A549 (cell line): ENCODE data around the gene ITPRID2. TPM values are rescaled to one million over a fixed set of nuclear protein-coding genes. Genes with fewer than 3 reads are reported as not detected.

ENCODE experiments used
- ATAC-seq, 2 experiments: fragments of 200-7000 bp in 1 of 2; fragments of >200 bp in 1 of 2; cut with Nextera tagmentation in 1 of 2; cut with Tn5 transposase in 1 of 2; 3 replicates each; pipeline versions ENCODE4 v1.8.0 to v1.9.1; 2018 to 2020; ENCODE audit warnings: mild to moderate bottlenecking in 1 of 2, moderate library complexity in 1 of 2
- CTCF ChIA-PET: fragments of 300-600 bp; sonication (Branson Sonifier 250); formaldehyde crosslinking; extraction: SDS; loops from one replicate; lab custom pipeline; 2021; ENCODE audit warnings: antibody characterized with exemption, inconsistent platforms; lab: Yijun Ruan, JAX
- POLR2A ChIA-PET: fragments of 350-600 bp; formaldehyde crosslinking; extraction: SDS; loops from one replicate; lab custom pipeline; 2021; ENCODE audit warnings: antibody characterized with exemption, inconsistent platforms; lab: Yijun Ruan, JAX
- DNase-seq, 2 experiments: peaks; one replicate each; pipeline versions ENCODE4 v3.0.0 to v3.0.0-alpha.2; 2011 to 2016; ENCODE audit warnings: low read depth in 1 of 2, low spot score in 1 of 2
- FAIRE-seq: peaks from 2 replicates; lab custom pipeline; 2011; peaks lifted over from hg19 to GRCh38; lab: Jason Lieb, UNC
- H3K27ac ChIP-seq, 2 experiments: fragments of >200 bp; sonication (Bioruptor Twin); formaldehyde crosslinking; 3 replicates each; pipeline ENCODE4 v1.5.1; 2016 to 2017
- H3K4me1 ChIP-seq: fragments of >200 bp; sonication (Bioruptor Twin); formaldehyde crosslinking; 3 replicates; pipeline ENCODE4 v1.6.1; 2016
- H3K4me2 ChIP-seq: fragments of >200 bp; sonication (Bioruptor Twin); formaldehyde crosslinking; 3 replicates; pipeline ENCODE4 v1.6.1; 2016
- H3K4me3 ChIP-seq: fragments of >200 bp; sonication (Bioruptor Twin); formaldehyde crosslinking; 3 replicates; pipeline ENCODE4 v1.5.1; 2016
- H3K9me3 ChIP-seq: fragments of >200 bp; sonication (Bioruptor Twin); formaldehyde crosslinking; 3 replicates; pipeline ENCODE4 v1.6.1; 2016
- BHLHE40 ChIP-seq: IDR thresholded peaks from 2 replicates; pipeline ENCODE4 v1.6.1; 2012; ENCODE audit warnings: low read depth, low read length, inconsistent platforms
- CBX2 ChIP-seq: fragments of 200-600 bp; sonication (generic); IDR thresholded peaks from 2 replicates; pipeline ENCODE4 v1.6.1; 2016; ENCODE audit warnings: low read depth, mild to moderate bottlenecking, borderline replicate concordance
- CBX8 ChIP-seq: fragments of 200-600 bp; sonication (generic); IDR thresholded peaks from 2 replicates; pipeline ENCODE4 v1.6.1; 2016
- CEBPB ChIP-seq, 2 experiments: fragments of >200 bp in 1 of 2; sonication (Bioruptor Twin) in 1 of 2; formaldehyde crosslinking in 1 of 2; IDR thresholded peaks; 2 replicates each; pipeline ENCODE4 v1.6.1; 2012 to 2016
- EHF ChIP-seq: fragments of 250-450 bp; sonication (Bioruptor Pico); IDR thresholded peaks from 2 replicates; pipeline ENCODE4 v1.5.0; 2020; ENCODE audit warnings: mild to moderate bottlenecking
- EHMT2 ChIP-seq: fragments of 200-600 bp; sonication (generic); IDR thresholded peaks from 2 replicates; pipeline ENCODE4 v1.6.1; 2016; ENCODE audit warnings: antibody characterized with exemption, low read depth, mild to moderate bottlenecking, moderate library complexity
- EP300 ChIP-seq, 2 experiments: fragments of >200 bp; sonication (Bioruptor Twin); formaldehyde crosslinking; IDR thresholded peaks; 2 replicates in 1 of 2; 3 replicates in 1 of 2; pipeline ENCODE4 v1.6.1; 2016 to 2017
- ESRRA ChIP-seq: fragments of 150-350 bp; IDR thresholded peaks from 2 replicates; pipeline ENCODE4 v1.6.1; 2014; ENCODE audit warnings: mild to moderate bottlenecking, low read length, borderline replicate concordance
- FOSL2 ChIP-seq, 2 experiments: fragments of 450-650 bp in 1 of 2; fragments of >200 bp in 1 of 2; sonication (Bioruptor Twin) in 1 of 2; formaldehyde crosslinking; IDR thresholded peaks; 2 replicates each; pipeline versions ENCODE4 v1.5.0 to v1.6.1; 2016 to 2020; ENCODE audit warnings: mild to moderate bottlenecking in 1 of 2, moderate library complexity in 1 of 2
- HDAC2 ChIP-seq: fragments of 200-600 bp; sonication (generic); IDR thresholded peaks from 2 replicates; pipeline ENCODE4 v1.6.1; 2016
- HEYL ChIP-seq: fragments of 250-450 bp; sonication (Bioruptor Pico); IDR thresholded peaks from 2 replicates; pipeline ENCODE4 v1.8.0; 2021; ENCODE audit warnings: mild to moderate bottlenecking, moderate library complexity
- HOXB13 ChIP-seq: fragments of 250-450 bp; sonication (Bioruptor Pico); IDR thresholded peaks from 2 replicates; pipeline ENCODE4 v1.5.0; 2020; ENCODE audit warnings: low read depth, mild to moderate bottlenecking, moderate library complexity
- HOXB5 ChIP-seq: fragments of 250-450 bp; sonication (Bioruptor Pico); IDR thresholded peaks from 2 replicates; pipeline ENCODE4 v1.5.0; 2020; ENCODE audit warnings: mild to moderate bottlenecking, moderate library complexity
- KDM1A ChIP-seq: fragments of 200-600 bp; sonication (generic); IDR thresholded peaks from 2 replicates; pipeline ENCODE4 v1.6.1; 2016; ENCODE audit warnings: low read depth, mild to moderate bottlenecking
- MYC ChIP-seq: IDR thresholded peaks from 2 replicates; pipeline ENCODE4 v1.6.1; 2012; ENCODE audit warnings: mild to moderate bottlenecking, inconsistent platforms, low read length, improper control_type of control experiment, borderline replicate concordance
- NPAS2 ChIP-seq: fragments of 250-450 bp; sonication (Bioruptor Pico); IDR thresholded peaks from 2 replicates; pipeline ENCODE4 v1.8.0; 2022; ENCODE audit warnings: mild to moderate bottlenecking, moderate library complexity, borderline replicate concordance
- NR3C1 ChIP-seq: fragments of >200 bp; sonication (Bioruptor Twin); formaldehyde crosslinking; IDR thresholded peaks from 3 replicates; pipeline ENCODE4 v1.6.1; 2017
- RAD21 ChIP-seq, 2 experiments: fragments of >200 bp in 1 of 2; sonication (Bioruptor Twin) in 1 of 2; formaldehyde crosslinking in 1 of 2; IDR thresholded peaks in 1 of 2; conservative IDR thresholded peaks in 1 of 2; 2 replicates in 1 of 2; 3 replicates in 1 of 2; pipeline ENCODE4 v1.6.1; 2012 to 2018; ENCODE audit warnings: inconsistent platforms in 1 of 2
- SMC3 ChIP-seq: fragments of >200 bp; sonication (Bioruptor Twin); formaldehyde crosslinking; IDR thresholded peaks from 3 replicates; pipeline ENCODE4 v1.6.1; 2018; ENCODE audit warnings: inconsistent platforms
- SREBF2 ChIP-seq: fragments of 450-650 bp; IDR thresholded peaks from 2 replicates; pipeline ENCODE4 v1.6.1; 2014; ENCODE audit warnings: mild to moderate bottlenecking, moderate library complexity
- TFCP2L1 ChIP-seq: fragments of 250-450 bp; sonication (Bioruptor Pico); IDR thresholded peaks from 2 replicates; pipeline ENCODE4 v1.5.0; 2021; ENCODE audit warnings: mild to moderate bottlenecking
- WGBS: methylation state at CpG from one replicate; pipeline ENCODE4 v1.1.6; 2017; ENCODE audit errors: missing lambda C conversion rate; 5-methylcytosine and 5-hydroxymethylcytosine counted together
- polyA plus RNA-seq, 4 experiments: library from polyadenylated mRNA; depleted of rRNA in 3 of 4; stranded (reverse); fragments of >200 nt; fragmentation: RNase III in 1 of 4; extraction: RNeasy Plus Mini Kit Qiagen cat#74134 plus additional on column Dnase treatment in 1 of 4; gene quantifications; 2 replicates in 3 of 4; 3 replicates in 1 of 4; pipeline ENCODE4 v1.2.3, GENCODE V29; 2011 to 2017
- TF ChIP-seq, protein P1 (sequence below): fragments of >200 bp; sonication (Bioruptor Twin); formaldehyde crosslinking; IDR thresholded peaks from 3 replicates; pipeline ENCODE4 v1.6.1; 2016
- TF ChIP-seq, protein P2 (sequence below): IDR thresholded peaks from 2 replicates; pipeline ENCODE4 v1.6.1; 2012; ENCODE audit warnings: low read depth, borderline replicate concordance
- TF ChIP-seq, protein P3 (sequence below): fragments of 150-350 bp; IDR thresholded peaks from 2 replicates; pipeline ENCODE4 v1.6.1; 2014; ENCODE audit warnings: low read depth, mild to moderate bottlenecking, low read length
- TF ChIP-seq, protein P4 (sequence below): IDR thresholded peaks from 2 replicates; pipeline ENCODE4 v1.6.1; 2012
- TF ChIP-seq, protein P5 (sequence below): IDR thresholded peaks from 2 replicates; pipeline ENCODE4 v1.6.1; 2012

Gene ITPRID2
- polyA plus RNA-seq, 2 of the 4 experiments (the other 2 are of a cell fraction): 43.3 to 94.3 TPM

DNA sequence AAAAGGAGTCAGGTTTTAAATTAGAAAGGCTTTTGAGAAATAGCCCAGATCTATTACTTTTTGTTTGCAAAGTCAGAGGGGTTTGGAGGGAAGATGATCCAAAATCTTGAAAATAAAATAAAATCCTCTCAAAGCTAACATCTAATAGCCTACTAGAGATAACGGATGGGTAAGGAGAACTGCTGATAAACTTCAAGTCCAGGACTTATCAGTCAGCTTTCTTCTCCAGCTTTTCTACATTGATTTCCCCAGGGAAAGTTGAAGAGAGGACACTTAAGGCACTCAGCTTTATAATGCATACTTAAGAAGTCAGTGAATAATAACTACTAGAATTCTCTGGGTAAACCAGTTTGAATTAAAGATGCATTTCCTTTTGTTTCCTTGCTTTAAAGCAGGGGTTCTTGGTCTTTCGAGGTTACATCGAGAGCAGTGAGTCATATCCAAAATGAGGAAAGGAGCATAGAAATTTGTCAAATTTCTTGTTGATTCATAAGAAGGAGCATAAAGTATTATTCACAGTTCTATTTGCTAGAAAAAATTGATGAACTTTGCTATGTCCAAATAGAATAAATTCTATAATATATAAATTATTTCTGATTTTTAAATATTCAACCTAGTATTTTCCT is 43.2 kb upstream of the ITPRID2 start:
- no peak for ATAC-seq
- Histone ChIP-seq H3K4me2 (no peak overlapping the region), H3K9me3 (no peaks in the 10 kb centered on the region), H3K27ac (no peak overlapping the region), H3K4me1 (no peaks in the 10 kb centered on the region), H3K4me3 (no peak overlapping the region)
- ChIA-PET POLR2A (no interaction called here), CTCF (interaction anchor here (1.2 to 1.4 kb wide), 2 partner anchors 29 to 105 kb away, joined by 3 read pairs; no protein-coding TSS in a partner anchor)
- TF ChIP-seq, protein P1, sequence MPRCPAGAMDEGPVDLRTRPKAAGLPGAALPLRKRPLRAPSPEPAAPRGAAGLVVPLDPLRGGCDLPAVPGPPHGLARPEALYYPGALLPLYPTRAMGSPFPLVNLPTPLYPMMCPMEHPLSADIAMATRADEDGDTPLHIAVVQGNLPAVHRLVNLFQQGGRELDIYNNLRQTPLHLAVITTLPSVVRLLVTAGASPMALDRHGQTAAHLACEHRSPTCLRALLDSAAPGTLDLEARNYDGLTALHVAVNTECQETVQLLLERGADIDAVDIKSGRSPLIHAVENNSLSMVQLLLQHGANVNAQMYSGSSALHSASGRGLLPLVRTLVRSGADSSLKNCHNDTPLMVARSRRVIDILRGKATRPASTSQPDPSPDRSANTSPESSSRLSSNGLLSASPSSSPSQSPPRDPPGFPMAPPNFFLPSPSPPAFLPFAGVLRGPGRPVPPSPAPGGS: no peak
- no peak for DNase-seq
- 94% methylated on average over 3 of the region's 3 CpGs for WGBS
- FAIRE-seq: no peak

DNA sequence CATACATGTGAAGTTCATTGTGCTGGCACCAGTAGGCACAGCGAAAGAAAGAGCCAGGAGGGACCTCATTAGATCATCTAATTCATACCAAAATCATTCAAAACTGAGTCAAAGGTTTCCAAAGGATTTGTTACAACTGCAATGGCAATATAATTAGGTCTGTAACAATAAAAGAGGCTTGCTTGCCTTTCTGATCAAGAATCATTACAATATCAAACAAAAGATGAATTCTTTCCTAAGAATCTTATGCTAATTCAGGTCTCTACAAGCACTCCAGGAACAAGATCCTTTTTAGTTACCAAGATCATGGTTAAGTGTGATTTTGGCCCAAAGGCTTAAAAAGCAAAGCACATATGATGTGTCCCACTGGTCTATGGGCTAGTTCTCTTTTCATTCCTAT is 41.9 kb upstream of the ITPRID2 start:
- TF ChIP-seq KDM1A (no peak), HOXB5 (CRISPR knock-in tag) (no peak), NR3C1 (no peak), EHF (CRISPR knock-in tag) (no peak), SREBF2 (no peak), HEYL (CRISPR knock-in tag) (no peak), EHMT2 (no peak), CBX8 (no peak), NPAS2 (CRISPR knock-in tag) (no peak), ESRRA (no peak), HDAC2 (no peak)
- TF ChIP-seq, protein P2, sequence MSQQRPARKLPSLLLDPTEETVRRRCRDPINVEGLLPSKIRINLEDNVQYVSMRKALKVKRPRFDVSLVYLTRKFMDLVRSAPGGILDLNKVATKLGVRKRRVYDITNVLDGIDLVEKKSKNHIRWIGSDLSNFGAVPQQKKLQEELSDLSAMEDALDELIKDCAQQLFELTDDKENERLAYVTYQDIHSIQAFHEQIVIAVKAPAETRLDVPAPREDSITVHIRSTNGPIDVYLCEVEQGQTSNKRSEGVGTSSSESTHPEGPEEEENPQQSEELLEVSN: no peak
- TF ChIP-seq, protein P1: no peak
- TF ChIP-seq, protein P3, sequence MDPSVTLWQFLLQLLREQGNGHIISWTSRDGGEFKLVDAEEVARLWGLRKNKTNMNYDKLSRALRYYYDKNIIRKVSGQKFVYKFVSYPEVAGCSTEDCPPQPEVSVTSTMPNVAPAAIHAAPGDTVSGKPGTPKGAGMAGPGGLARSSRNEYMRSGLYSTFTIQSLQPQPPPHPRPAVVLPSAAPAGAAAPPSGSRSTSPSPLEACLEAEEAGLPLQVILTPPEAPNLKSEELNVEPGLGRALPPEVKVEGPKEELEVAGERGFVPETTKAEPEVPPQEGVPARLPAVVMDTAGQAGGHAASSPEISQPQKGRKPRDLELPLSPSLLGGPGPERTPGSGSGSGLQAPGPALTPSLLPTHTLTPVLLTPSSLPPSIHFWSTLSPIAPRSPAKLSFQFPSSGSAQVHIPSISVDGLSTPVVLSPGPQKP: no peak
- CTCF ChIA-PET: interaction anchor here (1.4 kb wide), 1 partner anchor 28 kb away, joined by 3 read pairs; no protein-coding TSS in a partner anchor
- no peak for FAIRE-seq
- Histone ChIP-seq H3K27ac (no peak overlapping the region), H3K9me3 (no peaks in the 10 kb centered on the region), H3K4me1 (no peaks in the 10 kb centered on the region), H3K4me3 (no peak overlapping the region), H3K4me2 (no peak overlapping the region)
- no peak for DNase-seq
- POLR2A ChIA-PET: no interaction called here
- 83% methylated on average over 1 of the region's 1 CpG for WGBS
- ATAC-seq: no peak

DNA sequence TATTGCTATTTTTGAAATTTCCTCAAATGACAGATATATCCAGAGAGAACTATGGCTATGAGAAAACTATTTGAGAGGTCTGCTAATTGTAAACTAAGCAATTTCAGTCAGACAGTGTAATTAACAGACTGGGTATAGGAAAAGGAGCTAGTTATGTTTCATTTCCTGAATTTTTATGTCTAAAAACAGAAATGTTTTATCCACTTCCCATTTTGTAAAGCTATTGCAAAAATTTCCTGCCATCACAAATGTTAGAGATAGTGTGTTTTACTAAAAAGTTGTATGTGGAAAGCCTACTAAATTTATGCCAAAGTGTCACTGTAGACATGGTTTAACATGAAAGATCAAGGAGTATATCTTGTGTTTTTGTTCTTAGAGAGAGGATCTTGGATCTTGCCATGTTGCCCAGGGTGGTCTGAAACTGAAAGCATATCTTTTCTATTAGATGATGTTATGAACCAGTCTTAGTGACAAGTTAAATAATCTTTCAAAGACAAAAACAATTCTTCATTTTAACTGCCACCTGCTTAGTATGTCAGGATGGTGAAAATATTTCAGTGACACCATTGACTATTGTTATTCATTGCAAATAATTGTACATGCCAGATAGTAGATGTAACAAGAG is 40.5 kb upstream of the ITPRID2 start:
- DNase-seq: no peak
- CTCF ChIA-PET: no interaction called here
- Histone ChIP-seq H3K9me3 (no peaks in the 10 kb centered on the region), H3K4me3 (no peak overlapping the region), H3K4me2 (no peak overlapping the region), H3K4me1 (no peaks in the 10 kb centered on the region), H3K27ac (no peak overlapping the region)
- no peak for FAIRE-seq
- ATAC-seq: no peak
- POLR2A ChIA-PET: no interaction called here
- no peak for TF ChIP-seq SMC3
- TF ChIP-seq, protein P4, sequence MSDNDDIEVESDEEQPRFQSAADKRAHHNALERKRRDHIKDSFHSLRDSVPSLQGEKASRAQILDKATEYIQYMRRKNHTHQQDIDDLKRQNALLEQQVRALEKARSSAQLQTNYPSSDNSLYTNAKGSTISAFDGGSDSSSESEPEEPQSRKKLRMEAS: no peak
- TF ChIP-seq HEYL (CRISPR knock-in tag): no peak
- TF ChIP-seq, protein P1: no peak
- TF ChIP-seq MYC: no peak
- no peak for TF ChIP-seq TFCP2L1
- TF ChIP-seq RAD21 (conservative IDR thresholded peaks at IDR 0.05 in 1 of 2, IDR thresholded peaks at IDR 0.05 in 1 of 2): no peak
- no peak for TF ChIP-seq FOSL2 (IDR thresholded peaks at IDR 0.05)
- no peak for TF ChIP-seq FOSL2 (CRISPR knock-in tag; IDR thresholded peaks at IDR 0.05)
- TF ChIP-seq EHF (CRISPR knock-in tag): no peak
- TF ChIP-seq BHLHE40: no peak
- TF ChIP-seq CEBPB (IDR thresholded peaks at IDR 0.05): no peak
- no peak for TF ChIP-seq EP300 (IDR thresholded peaks at IDR 0.05)
- TF ChIP-seq CBX2: no peak
- TF ChIP-seq, protein P5, sequence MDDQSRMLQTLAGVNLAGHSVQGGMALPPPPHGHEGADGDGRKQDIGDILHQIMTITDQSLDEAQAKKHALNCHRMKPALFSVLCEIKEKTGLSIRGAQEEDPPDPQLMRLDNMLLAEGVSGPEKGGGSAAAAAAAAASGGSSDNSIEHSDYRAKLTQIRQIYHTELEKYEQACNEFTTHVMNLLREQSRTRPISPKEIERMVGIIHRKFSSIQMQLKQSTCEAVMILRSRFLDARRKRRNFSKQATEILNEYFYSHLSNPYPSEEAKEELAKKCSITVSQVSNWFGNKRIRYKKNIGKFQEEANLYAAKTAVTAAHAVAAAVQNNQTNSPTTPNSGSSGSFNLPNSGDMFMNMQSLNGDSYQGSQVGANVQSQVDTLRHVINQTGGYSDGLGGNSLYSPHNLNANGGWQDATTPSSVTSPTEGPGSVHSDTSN: no peak
- no peak for TF ChIP-seq HOXB13 (CRISPR knock-in tag)
